OCI-LY1 (cell line): ENCODE data around the gene LTBP3.

Source experiments
- H2AFZ ChIP-seq: fragments of 200-600 bp; sonication (generic), shearing (Covaris generic); 2 replicates; pipeline ENCODE4 v1.6.0; 2014; ENCODE audit warnings: antibody characterized with exemption, mild to moderate bottlenecking, low read length
- H3F3A ChIP-seq: fragments of 200-600 bp; sonication (generic), shearing (Covaris generic); 2 replicates; pipeline ENCODE4 v1.6.0; 2014; ENCODE audit warnings: mild to moderate bottlenecking, antibody characterized with exemption, low read length, moderate library complexity; ENCODE audit not compliant: insufficient read depth
- H3K27ac ChIP-seq: fragments of 200-600 bp; sonication (generic); 2 replicates; pipeline ENCODE4 v1.5.1; 2014; ENCODE audit warnings: low read length, mixed run types, mild to moderate bottlenecking, low read depth; ENCODE audit not compliant: poor library complexity, severe bottlenecking
- H3K27me3 ChIP-seq: fragments of 200-600 bp; sonication (generic); 2 replicates; pipeline ENCODE4 v1.6.0; 2014; ENCODE audit warnings: antibody characterized with exemption, mild to moderate bottlenecking, low read length, moderate library complexity; ENCODE audit not compliant: insufficient read depth
- H3K36me3 ChIP-seq: fragments of 200-600 bp; sonication (generic); 2 replicates; pipeline ENCODE4 v1.6.1; 2014; ENCODE audit warnings: mild to moderate bottlenecking, antibody characterized with exemption, low read length, moderate library complexity, mixed read lengths; ENCODE audit not compliant: insufficient read depth
- H3K4me1 ChIP-seq: fragments of 200-600 bp; sonication (generic); 2 replicates; pipeline ENCODE4 v1.5.1; 2014; ENCODE audit warnings: mild to moderate bottlenecking, low read length, moderate library complexity; ENCODE audit not compliant: insufficient read depth, severe bottlenecking
- H3K4me2 ChIP-seq: fragments of 200-600 bp; sonication (generic), shearing (Covaris generic); 2 replicates; pipeline ENCODE4 v1.6.1; 2014; ENCODE audit warnings: low read length
- H3K4me3 ChIP-seq: fragments of 200-600 bp; sonication (generic); 2 replicates; pipeline ENCODE4 v1.5.1; 2014; ENCODE audit warnings: low read length, low read depth, mild to moderate bottlenecking, mixed read lengths; ENCODE audit not compliant: poor library complexity, severe bottlenecking
- H3K79me2 ChIP-seq: fragments of 200-600 bp; shearing (Covaris generic); 2 replicates; pipeline ENCODE4 v1.6.1; 2016; ENCODE audit warnings: mixed run types, low read length, mixed read lengths; ENCODE audit not compliant: insufficient read depth
- H3K9ac ChIP-seq: fragments of 200-600 bp; sonication (generic), shearing (Covaris generic); 2 replicates; pipeline ENCODE4 v1.6.1; 2014; ENCODE audit warnings: mild to moderate bottlenecking, low read length, mixed read lengths
- H3K9me2 ChIP-seq: fragments of 200-600 bp; sonication (generic), shearing (Covaris generic); 2 replicates; pipeline ENCODE4 v1.6.1; 2014; ENCODE audit warnings: low read depth, mild to moderate bottlenecking, low read length, mixed read lengths
- H3K9me3 ChIP-seq: fragments of 200-600 bp; shearing (Covaris generic); 2 replicates; pipeline ENCODE4 v1.6.1; 2014; ENCODE audit warnings: low read length, mixed read lengths
- H4K20me1 ChIP-seq: fragments of 200-600 bp; sonication (generic), shearing (Covaris generic); 2 replicates; pipeline ENCODE4 v1.6.0; 2016; ENCODE audit warnings: mild to moderate bottlenecking, low read length; ENCODE audit not compliant: insufficient read depth
- EZH2 ChIP-seq: fragments of 200-600 bp; sonication (generic), shearing (Covaris generic); IDR thresholded peaks from 2 replicates; pipeline ENCODE4 v1.8.0; 2017; ENCODE audit warnings: borderline replicate concordance, mixed run types, mild to moderate bottlenecking, antibody characterized with exemption, low read length, moderate library complexity, mixed read lengths
- TF ChIP-seq, protein P1 (sequence below): fragments of 200-600 bp; sonication (generic), shearing (Covaris generic); IDR thresholded peaks from 2 replicates; pipeline ENCODE4 v1.5.1; 2017; ENCODE audit warnings: mild to moderate bottlenecking, antibody characterized with exemption, low read length, moderate library complexity, mixed read lengths

The LTBP3 gene

DNA sequence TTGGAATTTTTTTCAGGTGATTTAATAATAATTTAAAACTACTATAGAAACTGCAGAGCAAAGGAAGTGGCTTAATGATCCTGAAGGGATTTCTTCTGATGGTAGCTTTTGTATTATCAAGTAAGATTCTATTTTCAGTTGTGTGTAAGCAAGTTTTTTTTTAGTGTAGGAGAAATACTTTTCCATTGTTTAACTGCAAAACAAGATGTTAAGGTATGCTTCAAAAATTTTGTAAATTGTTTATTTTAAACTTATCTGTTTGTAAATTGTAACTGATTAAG, 55.9 kb downstream of the LTBP3 start:
- Histone ChIP-seq H3K79me2 (peaks cover 62% of the 10 kb centered on the region), H3K36me3 (peaks cover 76% of the 10 kb centered on the region)

DNA sequence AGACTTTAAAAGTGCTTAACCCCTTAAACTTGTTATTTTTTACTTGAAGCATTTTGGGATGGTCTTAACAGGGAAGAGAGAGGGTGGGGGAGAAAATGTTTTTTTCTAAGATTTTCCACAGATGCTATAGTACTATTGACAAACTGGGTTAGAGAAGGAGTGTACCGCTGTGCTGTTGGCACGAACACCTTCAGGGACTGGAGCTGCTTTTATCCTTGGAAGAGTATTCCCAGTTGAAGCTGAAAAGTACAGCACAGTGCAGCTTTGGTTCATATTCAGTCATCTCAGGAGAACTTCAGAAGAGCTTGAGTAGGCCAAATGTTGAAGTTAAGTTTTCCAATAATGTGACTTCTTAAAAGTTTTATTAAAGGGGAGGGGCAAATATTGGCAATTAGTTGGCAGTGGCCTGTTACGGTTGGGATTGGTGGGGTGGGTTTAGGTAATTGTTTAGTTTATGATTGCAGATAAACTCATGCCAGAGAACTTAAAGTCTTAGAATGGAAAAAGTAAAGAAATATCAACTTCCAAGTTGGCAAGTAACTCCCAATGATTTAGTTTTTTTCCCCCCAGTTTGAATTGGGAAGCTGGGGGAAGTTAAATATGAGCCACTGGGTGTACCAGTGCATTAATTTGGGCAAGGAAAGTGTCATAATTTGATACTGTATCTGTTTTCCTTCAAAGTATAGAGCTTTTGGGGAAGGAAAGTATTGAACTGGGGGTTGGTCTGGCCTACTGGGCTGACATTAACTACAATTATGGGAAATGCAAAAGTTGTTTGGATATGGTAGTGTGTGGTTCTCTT, 56.5 kb downstream of the LTBP3 start:
- Histone ChIP-seq H3K27me3 (no peaks in the 10 kb centered on the region), H3K9me3 (no peaks in the 10 kb centered on the region), H3K79me2 (peaks cover 62% of the 10 kb centered on the region), H3K9ac (peak overlapping the region; percentile 99), H4K20me1 (no peaks in the 10 kb centered on the region), H3K4me1 (peaks cover 60% of the 10 kb centered on the region), H3F3A (peaks cover 76% of the 10 kb centered on the region), H3K4me3 (peak overlapping the region; percentile 77), H3K27ac (peak overlapping the region; percentile 99), H2AFZ (no peak overlapping the region), H3K36me3 (peaks cover 76% of the 10 kb centered on the region), H3K4me2 (peak overlapping the region; percentile 95), H3K9me2 (no peaks in the 10 kb centered on the region)
- TF ChIP-seq EZH2, result no peak
- TF ChIP-seq, protein P1, sequence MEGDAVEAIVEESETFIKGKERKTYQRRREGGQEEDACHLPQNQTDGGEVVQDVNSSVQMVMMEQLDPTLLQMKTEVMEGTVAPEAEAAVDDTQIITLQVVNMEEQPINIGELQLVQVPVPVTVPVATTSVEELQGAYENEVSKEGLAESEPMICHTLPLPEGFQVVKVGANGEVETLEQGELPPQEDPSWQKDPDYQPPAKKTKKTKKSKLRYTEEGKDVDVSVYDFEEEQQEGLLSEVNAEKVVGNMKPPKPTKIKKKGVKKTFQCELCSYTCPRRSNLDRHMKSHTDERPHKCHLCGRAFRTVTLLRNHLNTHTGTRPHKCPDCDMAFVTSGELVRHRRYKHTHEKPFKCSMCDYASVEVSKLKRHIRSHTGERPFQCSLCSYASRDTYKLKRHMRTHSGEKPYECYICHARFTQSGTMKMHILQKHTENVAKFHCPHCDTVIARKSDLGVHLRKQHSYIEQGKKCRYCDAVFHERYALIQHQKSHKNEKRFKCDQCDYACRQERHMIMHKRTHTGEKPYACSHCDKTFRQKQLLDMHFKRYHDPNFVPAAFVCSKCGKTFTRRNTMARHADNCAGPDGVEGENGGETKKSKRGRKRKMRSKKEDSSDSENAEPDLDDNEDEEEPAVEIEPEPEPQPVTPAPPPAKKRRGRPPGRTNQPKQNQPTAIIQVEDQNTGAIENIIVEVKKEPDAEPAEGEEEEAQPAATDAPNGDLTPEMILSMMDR, result no peak

More for the DNA sequence above, 55.9 kb downstream of the LTBP3 start:
- Histone ChIP-seq H3K4me1 (peaks cover 60% of the 10 kb centered on the region), H3K9me3 (no peaks in the 10 kb centered on the region), H3K9ac (peak overlapping the region; percentile 99), H3F3A (peaks cover 79% of the 10 kb centered on the region), H3K4me2 (peak overlapping the region; percentile 95), H3K27me3 (no peaks in the 10 kb centered on the region), H3K9me2 (no peaks in the 10 kb centered on the region), H3K4me3 (peak overlapping the region; percentile 77), H3K27ac (peak overlapping the region; percentile 5), H2AFZ (no peak overlapping the region), H4K20me1 (no peaks in the 10 kb centered on the region)
- TF ChIP-seq, protein P1, result no peak
- TF ChIP-seq EZH2, result no peak

DNA sequence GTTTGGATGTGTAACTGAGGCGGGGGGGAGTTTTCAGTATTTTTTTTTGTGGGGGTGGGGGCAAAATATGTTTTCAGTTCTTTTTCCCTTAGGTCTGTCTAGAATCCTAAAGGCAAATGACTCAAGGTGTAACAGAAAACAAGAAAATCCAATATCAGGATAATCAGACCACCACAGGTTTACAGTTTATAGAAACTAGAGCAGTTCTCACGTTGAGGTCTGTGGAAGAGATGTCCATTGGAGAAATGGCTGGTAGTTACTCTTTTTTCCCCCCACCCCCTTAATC, 57.0 kb downstream of the LTBP3 start:
- peaks cover 62% of the 10 kb centered on the region for H3K79me2 ChIP-seq
- H3K9me2 ChIP-seq, result no peaks in the 10 kb centered on the region
- H3F3A ChIP-seq, result peaks cover 70% of the 10 kb centered on the region
- H3K4me3 ChIP-seq, result peak overlapping the region; percentile 77
- H4K20me1 ChIP-seq, result no peaks in the 10 kb centered on the region
- H2AFZ ChIP-seq, result no peak overlapping the region
- peaks cover 71% of the 10 kb centered on the region for H3K36me3 ChIP-seq
- H3K9ac ChIP-seq, result peak overlapping the region; percentile 99
- peak overlapping the region; percentile 99 for H3K27ac ChIP-seq
- TF ChIP-seq, protein P1, result no peak
- no peak for TF ChIP-seq EZH2
- H3K4me2 ChIP-seq, result peak overlapping the region; percentile 95
- no peaks in the 10 kb centered on the region for H3K27me3 ChIP-seq
- H3K4me1 ChIP-seq, result peaks cover 60% of the 10 kb centered on the region
- H3K9me3 ChIP-seq, result no peaks in the 10 kb centered on the region
